H1 (cell line): Measurements from ENCODE around the gene GSTM3. TPM values are rescaled to one million over a fixed set of nuclear protein-coding genes. Genes with fewer than 3 reads are reported as not detected.

ENCODE experiments used
- CTCF ChIA-PET: fragments of 300-600 bp; sonication (Branson Sonifier 250); formaldehyde crosslinking; loops from one replicate; lab custom pipeline; 2021; ENCODE audit not compliant: partially characterized antibody; lab: Charles Lee
- POLR2A ChIA-PET: fragments of 300-600 bp; sonication (Branson Sonifier 250); formaldehyde crosslinking; loops from one replicate; lab custom pipeline; 2021; ENCODE audit warnings: inconsistent platforms; ENCODE audit not compliant: partially characterized antibody; lab: Charles Lee
- DNase-seq, 2 experiments: peaks; one replicate each; pipeline versions ENCODE4 v3.0.0 to v3.0.0-alpha.2; 2010 to 2022; ENCODE audit warnings: low spot score in 2 of 2, low read depth in 1 of 2, mixed read lengths in 1 of 2
- FAIRE-seq: peaks from 2 replicates; lab custom pipeline; 2011; peaks lifted over from hg19 to GRCh38; lab: Jason Lieb, UNC
- H2AFZ ChIP-seq: 2 replicates; pipeline ENCODE4 v1.8.1; 2012; ENCODE audit warnings: low read length, inconsistent platforms
- H2AK5ac ChIP-seq: 2 replicates; pipeline ENCODE4 v1.6.1; 2013; ENCODE audit warnings: low read depth, low read length
- H2BK120ac ChIP-seq: replicated peaks from 2 replicates; pipeline ENCODE3; 2013; ENCODE audit warnings: low read depth, low read length, inconsistent platforms
- H2BK12ac ChIP-seq: 2 replicates; pipeline ENCODE4 v1.6.1; 2013; ENCODE audit warnings: low read depth, low read length
- H2BK15ac ChIP-seq: 2 replicates; pipeline ENCODE4 v1.6.1; 2013; ENCODE audit warnings: low read length
- H2BK20ac ChIP-seq: 2 replicates; pipeline ENCODE4 v1.6.1; 2013; ENCODE audit warnings: low read length
- H2BK5ac ChIP-seq: 2 replicates; pipeline ENCODE4 v1.6.1; 2013; ENCODE audit warnings: low read depth, low read length
- H3K14ac ChIP-seq: 2 replicates; pipeline ENCODE4 v1.6.1; 2013; ENCODE audit warnings: inconsistent platforms; ENCODE audit not compliant: insufficient read length
- H3K18ac ChIP-seq: 2 replicates; pipeline ENCODE4 v1.6.1; 2013; ENCODE audit warnings: low read length; ENCODE audit errors: extremely low read depth
- H3K23ac ChIP-seq: 2 replicates; pipeline ENCODE4 v1.6.1; 2013; ENCODE audit warnings: inconsistent platforms; ENCODE audit not compliant: insufficient read length
- H3K23me2 ChIP-seq: 2 replicates; pipeline ENCODE4 v1.6.1; 2013; ENCODE audit warnings: low read depth, low read length
- H3K27ac ChIP-seq: 2 replicates; pipeline ENCODE4 v1.6.1; 2011; ENCODE audit warnings: low read depth, low read length, inconsistent platforms
- H3K27me3 ChIP-seq, 4 experiments: replicated peaks in 1 of 4; 1 replicate in 1 of 4; 2 replicates in 3 of 4; pipeline versions ENCODE4 v1.6.1 to v1.8.1; 2011 to 2013; ENCODE audit warnings: low read length in 3 of 4, mild to moderate bottlenecking in 3 of 4, inconsistent platforms in 2 of 4, mixed read lengths in 2 of 4, moderate library complexity in 1 of 4; ENCODE audit not compliant: control insufficient read depth in 3 of 4, insufficient read depth in 3 of 4; ENCODE audit errors: extremely low read depth in 1 of 4
- H3K36me3 ChIP-seq, 4 experiments: 2 replicates each; pipeline versions ENCODE4 v1.6.1 to v1.8.1; 2011 to 2013; ENCODE audit warnings: mild to moderate bottlenecking in 4 of 4, low read length in 3 of 4, moderate library complexity in 2 of 4, control low read depth in 1 of 4, inconsistent platforms in 1 of 4; ENCODE audit not compliant: insufficient read depth in 4 of 4, control insufficient read depth in 2 of 4
- H3K4ac ChIP-seq: replicated peaks from 2 replicates; pipeline ENCODE3; 2013; ENCODE audit warnings: low read length, low read depth, mixed read lengths, inconsistent platforms; ENCODE audit not compliant: insufficient read length
- H3K4me1 ChIP-seq, 4 experiments: replicated peaks in 1 of 4; 1 replicate in 1 of 4; 2 replicates in 3 of 4; pipeline versions ENCODE4 v1.6.1 to v1.8.1; 2011 to 2013; ENCODE audit warnings: low read length in 3 of 4, inconsistent platforms in 2 of 4, mixed read lengths in 1 of 4; ENCODE audit not compliant: insufficient read depth in 4 of 4, control insufficient read depth in 3 of 4
- H3K4me2 ChIP-seq, 2 experiments: 2 replicates each; pipeline versions ENCODE4 v1.6.1 to v1.8.1; 2011 to 2013; ENCODE audit warnings: low read depth in 2 of 2, low read length in 2 of 2, control low read depth in 1 of 2, inconsistent platforms in 1 of 2, mild to moderate bottlenecking in 1 of 2; ENCODE audit not compliant: insufficient read depth in 1 of 2
- H3K4me3 ChIP-seq, 4 experiments: fragments of 200-600, 300-600 bp in 1 of 4; sonication (generic), shearing (Covaris generic), sonication (Bioruptor Twin) in 1 of 4; 2 replicates each; pipeline versions ENCODE4 v1.5.1 to v1.8.1; 2011 to 2016; ENCODE audit warnings: low read length in 4 of 4, low read depth in 3 of 4, control low read depth in 2 of 4, inconsistent platforms in 2 of 4, mild to moderate bottlenecking in 2 of 4, mixed read lengths in 1 of 4, moderate library complexity in 1 of 4; ENCODE audit not compliant: insufficient read depth in 2 of 4; ENCODE audit errors: extremely low read depth in 1 of 4
- H3K56ac ChIP-seq: replicated peaks from 2 replicates; pipeline ENCODE3; 2013; ENCODE audit warnings: low read depth, mild to moderate bottlenecking, mixed read lengths, low read length, inconsistent platforms; ENCODE audit not compliant: insufficient read length
- H3K79me1 ChIP-seq: 2 replicates; pipeline ENCODE4 v1.6.1; 2013; ENCODE audit warnings: low read depth, low read length, control low read depth
- H3K79me2 ChIP-seq, 2 experiments: 2 replicates each; pipeline versions ENCODE4 v1.6.1 to v1.8.1; 2012 to 2013; ENCODE audit warnings: low read length in 2 of 2, mild to moderate bottlenecking in 2 of 2, inconsistent platforms in 1 of 2; ENCODE audit not compliant: insufficient read depth in 2 of 2, control insufficient read depth in 1 of 2
- H3K9ac ChIP-seq, 4 experiments: replicated peaks in 1 of 4; 1 replicate in 1 of 4; 2 replicates in 3 of 4; pipeline versions ENCODE4 v1.6.1 to v1.8.1; 2011 to 2013; ENCODE audit warnings: low read depth in 3 of 4, low read length in 3 of 4, control low read depth in 2 of 4, mild to moderate bottlenecking in 2 of 4, moderate library complexity in 2 of 4, inconsistent platforms in 1 of 4; ENCODE audit errors: extremely low read depth in 1 of 4
- H3K9me3 ChIP-seq, 2 experiments: 2 replicates each; pipeline versions ENCODE4 v1.6.1 to v1.8.1; 2012 to 2013; ENCODE audit warnings: mild to moderate bottlenecking in 2 of 2, moderate library complexity in 2 of 2, control low read depth in 1 of 2, inconsistent platforms in 1 of 2, low read depth in 1 of 2, low read length in 1 of 2, mixed read lengths in 1 of 2; ENCODE audit not compliant: insufficient read depth in 2 of 2
- H4K20me1 ChIP-seq, 2 experiments: replicated peaks in 1 of 2; 2 replicates each; pipeline versions ENCODE3 to v1.8.1; 2011 to 2013; ENCODE audit warnings: inconsistent platforms in 2 of 2, low read length in 2 of 2, mild to moderate bottlenecking in 1 of 2; ENCODE audit not compliant: insufficient read depth in 2 of 2, control insufficient read depth in 1 of 2
- H4K5ac ChIP-seq: 2 replicates; pipeline ENCODE4 v1.6.1; 2013; ENCODE audit warnings: low read length, low read depth, mixed read lengths, inconsistent platforms; ENCODE audit not compliant: insufficient read length
- H4K8ac ChIP-seq: 2 replicates; pipeline ENCODE4 v1.8.0; 2013; ENCODE audit warnings: mild to moderate bottlenecking, moderate library complexity, low read length, inconsistent platforms; ENCODE audit not compliant: insufficient read depth; ENCODE audit errors: extremely low read depth
- H4K91ac ChIP-seq: replicated peaks from 2 replicates; pipeline ENCODE3; 2013; ENCODE audit warnings: low read length, mixed read lengths, inconsistent platforms; ENCODE audit not compliant: insufficient read length
- KDM1A ChIP-seq: fragments of 200-600, 300-600 bp; sonication (generic); IDR thresholded peaks from 2 replicates; pipeline ENCODE4 v1.7.1; 2016; ENCODE audit warnings: mild to moderate bottlenecking, low read length, borderline replicate concordance
- RFX5 ChIP-seq: IDR thresholded peaks from 2 replicates; pipeline ENCODE4 v1.6.1; 2011; ENCODE audit warnings: low read depth, low read length, improper control_type of control experiment, borderline replicate concordance
- WGBS, 2 experiments: shearing (Covaris generic) in 1 of 2; methylation state at CpG; one replicate each; pipeline versions ENCODE4 v1.1.6 to v1.1.7; 2013 to 2015; ENCODE audit warnings: low lambda C conversion rate in 2 of 2, mixed read lengths in 2 of 2, inconsistent platforms in 1 of 2, low coverage in 1 of 2, missing lambda C conversion rate in 1 of 2; ENCODE audit not compliant: insufficient replicate concordance in 2 of 2, insufficient coverage in 1 of 2, insufficient read length in 1 of 2; ENCODE audit errors: extremely low coverage in 1 of 2, missing lambda C conversion rate in 1 of 2; 5-methylcytosine and 5-hydroxymethylcytosine counted together
- polyA plus RNA-seq, 7 experiments: library from polyadenylated mRNA; depleted of rRNA in 3 of 7; stranded (reverse) in 5 of 7; unstranded in 2 of 7; fragments of >200 nt in 5 of 7; fragments of 200-250 nt in 2 of 7; gene quantifications; 1 replicate in 5 of 7; 2 replicates in 1 of 7; 4 replicates in 1 of 7; pipeline versions ENCODE4 v1.2.1 to v1.2.3, GENCODE V29; 2011 to 2013; ENCODE audit warnings: missing spikeins in 2 of 7, mixed read lengths in 2 of 7
- total RNA-seq: library from RNA; stranded (reverse); fragmentation: NEBNext Ultra II Directional; extraction: Animal tissue kit (Norgen Biotek cat#: 25700); gene quantifications from 2 replicates; pipeline ENCODE4 v1.2.1, GENCODE V29; 2021

Gene GSTM3
- total and polyA plus RNA-seq, 2 of the 8 experiments (the other 6 are each of a cell fraction or from before 2014, with no cell fraction given), result 2.2 to 5.1 TPM

- Histone ChIP-seq H3K9ac (no peak overlapping the region), H2BK15ac (no peak overlapping the region), H3K27ac (no peak overlapping the region), H3K79me1 (no peaks in the 10 kb centered on the region), H3K56ac (no peak overlapping the region), H3K18ac (no peak overlapping the region), H2AFZ (no peak overlapping the region), H3K9me3 (peaks cover 6% of the 10 kb centered on the region in 2 experiments), H3K4me1 (no peaks in the 10 kb centered on the region), H2BK5ac (no peak overlapping the region), H3K79me2 (no peaks in the 10 kb centered on the region), H2BK12ac (no peak overlapping the region), H3K4ac (no peak overlapping the region), H2BK20ac (no peak overlapping the region), H3K4me2 (no peak overlapping the region), H4K20me1 (no peaks in the 10 kb centered on the region), H4K91ac (no peak overlapping the region), H3K4me3 (no peak overlapping the region), H3K23ac (no peak overlapping the region), H2BK120ac (no peak overlapping the region), H3K14ac (no peak overlapping the region), H3K36me3 (no peaks in the 10 kb centered on the region), H4K5ac (no peak overlapping the region), H2AK5ac (no peak overlapping the region), H3K23me2 (no peaks in the 10 kb centered on the region), H4K8ac (no peak overlapping the region), H3K27me3 (no peaks in the 10 kb centered on the region)
- DNase-seq (no peak), FAIRE-seq (no peak)
- 87% methylated on average over 1 of the region's 1 CpG; no CpG with 5 or more reads in 1 of the 2 experiments for WGBS, 2 experiments
- ChIA-PET CTCF (interaction anchor here (1.1 to 1.4 kb wide), 2 partner anchors 48 to 69 kb away, joined by 3 to 4 read pairs; no protein-coding TSS in a partner anchor), POLR2A (no interaction called here)
- TF ChIP-seq KDM1A (peak; percentile 26; the same call in 1 of the 2 replicates), RFX5 (no peak)
These were observed 18.9 kb downstream of the GSTM3 start for GRCh38 chr1:109721971-109722370.
